Keratinocyte (primary cell): ENCODE results near the gene CCDC102A. TPM values are rescaled to one million over a fixed set of nuclear protein-coding genes. Genes with fewer than 3 reads are reported as not detected.

Source experiments
- DNase-seq: peaks from one replicate; pipeline ENCODE4 v3.0.0-alpha.2; 2011; ENCODE audit warnings: low read depth, missing footprints, low spot score
- FAIRE-seq: peaks from 2 replicates; lab custom pipeline; 2011; peaks lifted over from hg19 to GRCh38; lab: Jason Lieb, UNC
- H2AFZ ChIP-seq: 2 replicates; pipeline ENCODE4 v1.6.0; 2012; ENCODE audit warnings: low read length, control low read depth, inconsistent platforms; ENCODE audit not compliant: control insufficient read depth
- H3K27ac ChIP-seq: 2 replicates; pipeline ENCODE4 v1.5.1; 2011; ENCODE audit warnings: low read length; ENCODE audit not compliant: control insufficient read depth, insufficient read depth
- H3K27me3 ChIP-seq: 3 replicates; pipeline ENCODE4 v1.6.0; 2011; ENCODE audit warnings: low read length; ENCODE audit not compliant: control insufficient read depth, insufficient read depth; ENCODE audit errors: extremely low read depth
- H3K36me3 ChIP-seq, 2 experiments: 2 replicates in 1 of 2; 3 replicates in 1 of 2; pipeline ENCODE4 v1.5.1; 2011; ENCODE audit warnings: low read length in 2 of 2, mild to moderate bottlenecking in 1 of 2; ENCODE audit not compliant: control insufficient read depth in 2 of 2, insufficient read depth in 2 of 2; ENCODE audit errors: extremely low read depth in 1 of 2
- H3K4me1 ChIP-seq: 3 replicates; pipeline ENCODE4 v1.5.1; 2011; ENCODE audit warnings: low read length; ENCODE audit not compliant: control insufficient read depth, insufficient read depth; ENCODE audit errors: extremely low read depth
- H3K4me2 ChIP-seq: 3 replicates; pipeline ENCODE4 v1.6.0; 2011; ENCODE audit warnings: low read depth, low read length; ENCODE audit not compliant: control insufficient read depth, insufficient read depth; ENCODE audit errors: extremely low read depth
- H3K4me3 ChIP-seq, 3 experiments: fragments of 200-600 bp in 1 of 3; sonication (generic) in 1 of 3; 2 replicates in 2 of 3; 3 replicates in 1 of 3; pipeline ENCODE4 v1.5.1; 2011 to 2016; ENCODE audit warnings: low read length in 3 of 3, mild to moderate bottlenecking in 3 of 3, control low read depth in 2 of 3, inconsistent platforms in 1 of 3, low read depth in 1 of 3, mixed read lengths in 1 of 3, mixed run types in 1 of 3, moderate library complexity in 1 of 3; ENCODE audit not compliant: control insufficient read depth in 2 of 3, insufficient read depth in 2 of 3; ENCODE audit errors: extremely low read depth in 1 of 3
- H3K79me2 ChIP-seq: 2 replicates; pipeline ENCODE4 v1.6.0; 2012; ENCODE audit warnings: low read length; ENCODE audit not compliant: control insufficient read depth, insufficient read depth
- H3K9ac ChIP-seq: 3 replicates; pipeline ENCODE4 v1.6.0; 2011; ENCODE audit warnings: low read length; ENCODE audit not compliant: control insufficient read depth, insufficient read depth; ENCODE audit errors: extremely low read depth
- H3K9me1 ChIP-seq: 3 replicates; pipeline ENCODE4 v1.6.0; 2011; ENCODE audit warnings: low read length; ENCODE audit not compliant: control insufficient read depth, insufficient read depth; ENCODE audit errors: extremely low read depth
- H3K9me3 ChIP-seq: 2 replicates; pipeline ENCODE4 v1.5.1; 2012; ENCODE audit warnings: low read depth, low read length; ENCODE audit not compliant: control insufficient read depth
- H4K20me1 ChIP-seq: 3 replicates; pipeline ENCODE4 v1.6.0; 2011; ENCODE audit warnings: low read length; ENCODE audit not compliant: control insufficient read depth, insufficient read depth; ENCODE audit errors: extremely low read depth
- EZH2 ChIP-seq: IDR thresholded peaks from one replicate; pipeline ENCODE4 v1.6.1; 2012; ENCODE audit warnings: inconsistent platforms, mild to moderate bottlenecking, low read length, moderate library complexity
- dilution Hi-C: fragments of 300-500 bp; cut with MboI; formaldehyde crosslinking; loops from one replicate; pipeline ENCODE4 v1.7.0; 2020; ENCODE audit warnings: low sequenced_read_pairs; ENCODE audit not compliant: extremely low pct_ligation_motif_present
- polyA plus RNA-seq, 5 experiments: library from polyadenylated mRNA; depleted of rRNA in 3 of 5; stranded (reverse) in 3 of 5; stranded (forward) in 1 of 5; unstranded in 1 of 5; fragments of >200 nt; gene quantifications; 1 replicate in 1 of 5; 2 replicates in 3 of 5; 3 replicates in 1 of 5; pipeline versions ENCODE4 v1.2.1 to v1.2.3, GENCODE V29; 2011 to 2012; ENCODE audit warnings: missing spikeins in 2 of 5, low read depth in 1 of 5, low replicate concordance in 1 of 5
- TF ChIP-seq, protein P1 (sequence below), 3 experiments: IDR thresholded peaks in 1 of 3; conservative IDR thresholded peaks in 1 of 3; optimal IDR thresholded peaks in 1 of 3; 2 replicates in 2 of 3; 3 replicates in 1 of 3; pipeline versions ENCODE3 to v1.5.1; 2011; ENCODE audit warnings: low read length in 3 of 3, mild to moderate bottlenecking in 3 of 3, moderate library complexity in 2 of 3, control low read depth in 1 of 3, inconsistent platforms in 1 of 3; ENCODE audit not compliant: insufficient read depth in 2 of 3; ENCODE audit errors: extremely low read depth in 1 of 3

The CCDC102A gene
- polyA plus RNA-seq, 1 donor (not counting 4 experiments of a cell fraction or from before 2014, with no cell fraction given), result 2.2 TPM

DNA sequence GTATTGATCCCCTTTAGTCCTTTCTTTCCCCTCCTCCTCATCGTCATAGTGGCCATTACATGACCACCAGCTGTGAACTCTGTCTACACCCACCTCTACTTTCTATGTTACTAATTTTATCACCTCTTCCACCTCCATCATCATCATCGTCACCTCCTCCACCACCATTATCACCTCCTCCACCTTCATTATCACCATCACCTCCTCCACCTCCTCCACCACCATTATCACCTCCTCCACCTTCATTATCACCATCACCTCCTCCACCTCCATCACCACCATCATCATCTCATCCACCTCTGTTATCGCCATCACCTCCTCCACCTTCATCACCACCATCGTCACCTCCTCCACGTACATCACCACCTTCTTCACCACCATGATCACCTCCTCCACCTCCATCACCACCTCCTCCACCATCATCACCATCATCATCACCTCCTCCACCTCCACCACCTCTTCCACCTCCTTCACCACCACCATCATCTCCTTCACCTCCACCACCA lies 31.9 kb upstream of the CCDC102A start:
- no peak overlapping the region for H2AFZ ChIP-seq
- H3K9me1 ChIP-seq, result no peaks in the 10 kb centered on the region
- TF ChIP-seq EZH2, result no peak
- TF ChIP-seq, protein P1, sequence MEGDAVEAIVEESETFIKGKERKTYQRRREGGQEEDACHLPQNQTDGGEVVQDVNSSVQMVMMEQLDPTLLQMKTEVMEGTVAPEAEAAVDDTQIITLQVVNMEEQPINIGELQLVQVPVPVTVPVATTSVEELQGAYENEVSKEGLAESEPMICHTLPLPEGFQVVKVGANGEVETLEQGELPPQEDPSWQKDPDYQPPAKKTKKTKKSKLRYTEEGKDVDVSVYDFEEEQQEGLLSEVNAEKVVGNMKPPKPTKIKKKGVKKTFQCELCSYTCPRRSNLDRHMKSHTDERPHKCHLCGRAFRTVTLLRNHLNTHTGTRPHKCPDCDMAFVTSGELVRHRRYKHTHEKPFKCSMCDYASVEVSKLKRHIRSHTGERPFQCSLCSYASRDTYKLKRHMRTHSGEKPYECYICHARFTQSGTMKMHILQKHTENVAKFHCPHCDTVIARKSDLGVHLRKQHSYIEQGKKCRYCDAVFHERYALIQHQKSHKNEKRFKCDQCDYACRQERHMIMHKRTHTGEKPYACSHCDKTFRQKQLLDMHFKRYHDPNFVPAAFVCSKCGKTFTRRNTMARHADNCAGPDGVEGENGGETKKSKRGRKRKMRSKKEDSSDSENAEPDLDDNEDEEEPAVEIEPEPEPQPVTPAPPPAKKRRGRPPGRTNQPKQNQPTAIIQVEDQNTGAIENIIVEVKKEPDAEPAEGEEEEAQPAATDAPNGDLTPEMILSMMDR (optimal IDR thresholded peaks at IDR 0.05 in 1 of 3, IDR thresholded peaks at IDR 0.05 in 1 of 3, conservative IDR thresholded peaks at IDR 0.05 in 1 of 3; ENCODE audit: extremely low read depth in 1 of 3, insufficient read depth in 2 of 3, low read length in 3 of 3), result no peak
- no peaks in the 10 kb centered on the region for H3K9me3 ChIP-seq
- dilution Hi-C loops, result no loop called here
- FAIRE-seq (no peak), DNase-seq (no peak)
- no peaks in the 10 kb centered on the region for H3K79me2 ChIP-seq
- H3K9ac ChIP-seq, result no peak overlapping the region
- H4K20me1 ChIP-seq, result no peaks in the 10 kb centered on the region
- H3K27me3 ChIP-seq, result peaks cover 6% of the 10 kb centered on the region
- peaks cover 7% of the 10 kb centered on the region for H3K4me1 ChIP-seq
- no peaks in the 10 kb centered on the region for H3K36me3 ChIP-seq
- H3K4me2 ChIP-seq, result no peak overlapping the region
- H3K4me3 ChIP-seq, result no peak overlapping the region
- no peak overlapping the region for H3K27ac ChIP-seq

DNA sequence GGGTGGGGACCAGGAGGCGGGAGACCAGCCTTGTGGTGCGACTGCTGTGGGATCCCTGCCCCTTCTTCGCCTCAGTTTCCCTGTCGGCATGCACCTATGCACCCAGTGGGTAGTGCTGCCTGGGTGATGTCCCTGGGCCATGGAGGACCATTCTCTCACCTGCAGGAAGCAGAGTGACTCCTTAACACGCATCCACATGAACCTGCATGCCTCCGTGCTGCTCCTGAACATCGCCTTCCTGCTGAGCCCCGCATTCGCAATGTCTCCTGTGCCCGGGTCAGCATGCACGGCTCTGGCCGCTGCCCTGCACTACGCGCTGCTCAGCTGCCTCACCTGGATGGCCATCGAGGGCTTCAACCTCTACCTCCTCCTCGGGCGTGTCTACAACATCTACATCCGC lies 31.3 kb upstream of the CCDC102A start:
- dilution Hi-C loops, result no loop called here
- no peaks in the 10 kb centered on the region for H3K9me1 ChIP-seq
- no peak overlapping the region for H2AFZ ChIP-seq
- H3K4me3 ChIP-seq, result no peak overlapping the region
- DNase-seq (no peak), FAIRE-seq (no peak)
- H4K20me1 ChIP-seq, result no peaks in the 10 kb centered on the region
- no peak overlapping the region for H3K27ac ChIP-seq
- H3K4me1 ChIP-seq, result peaks cover 7% of the 10 kb centered on the region
- no peaks in the 10 kb centered on the region for H3K9me3 ChIP-seq
- TF ChIP-seq EZH2, result no peak
- TF ChIP-seq, protein P1 (optimal IDR thresholded peaks at IDR 0.05 in 1 of 3, IDR thresholded peaks at IDR 0.05 in 1 of 3, conservative IDR thresholded peaks at IDR 0.05 in 1 of 3; ENCODE audit: extremely low read depth in 1 of 3, insufficient read depth in 2 of 3, low read length in 3 of 3), result no peak
- H3K79me2 ChIP-seq, result no peaks in the 10 kb centered on the region
- no peaks in the 10 kb centered on the region for H3K36me3 ChIP-seq
- peaks cover 9% of the 10 kb centered on the region for H3K27me3 ChIP-seq
- H3K4me2 ChIP-seq, result no peak overlapping the region
- no peak overlapping the region for H3K9ac ChIP-seq
